GM18907 (cell line): ENCODE measurements around the gene ZFYVE28.

ENCODE experiments used
- ATAC-seq: cut with Tn5 transposase; IDR thresholded peaks from one replicate; pipeline ENCODE4 v1.9.1; 2021; ENCODE audit warnings: mild to moderate bottlenecking, moderate library complexity; ENCODE audit not compliant: unreplicated experiment

ZFYVE28 gene

DNA sequence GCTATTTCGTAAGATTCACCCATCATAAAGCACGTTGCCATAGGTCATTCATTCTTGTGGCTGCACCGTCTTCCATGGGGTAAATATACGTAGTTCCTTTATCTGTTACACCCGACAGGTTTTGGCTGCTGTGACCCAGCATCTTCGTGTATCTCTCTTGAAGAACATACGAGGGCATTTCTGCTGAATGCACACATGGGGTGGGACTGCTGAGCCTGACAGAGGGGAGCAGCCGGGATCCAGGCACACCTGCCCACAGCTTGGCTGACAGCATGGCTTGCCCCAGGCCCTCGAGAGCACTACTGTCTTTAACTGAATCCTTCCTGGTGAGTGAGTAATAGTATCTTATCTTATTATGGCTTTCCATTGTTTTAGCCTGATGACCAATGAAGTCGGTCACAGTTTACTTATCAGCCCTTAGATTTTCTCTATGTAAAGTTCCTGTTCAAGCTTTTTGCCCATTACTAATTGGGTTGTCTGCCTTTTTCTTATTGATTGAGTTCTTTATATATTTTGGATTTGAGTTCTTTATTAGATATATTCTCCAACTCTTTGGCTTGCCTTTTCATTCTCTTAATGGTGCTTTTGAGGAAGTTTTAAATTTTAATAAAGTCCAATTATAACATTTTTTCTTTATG lies 111.6 kb downstream of the ZFYVE28 start:
- no peak for ATAC-seq

DNA sequence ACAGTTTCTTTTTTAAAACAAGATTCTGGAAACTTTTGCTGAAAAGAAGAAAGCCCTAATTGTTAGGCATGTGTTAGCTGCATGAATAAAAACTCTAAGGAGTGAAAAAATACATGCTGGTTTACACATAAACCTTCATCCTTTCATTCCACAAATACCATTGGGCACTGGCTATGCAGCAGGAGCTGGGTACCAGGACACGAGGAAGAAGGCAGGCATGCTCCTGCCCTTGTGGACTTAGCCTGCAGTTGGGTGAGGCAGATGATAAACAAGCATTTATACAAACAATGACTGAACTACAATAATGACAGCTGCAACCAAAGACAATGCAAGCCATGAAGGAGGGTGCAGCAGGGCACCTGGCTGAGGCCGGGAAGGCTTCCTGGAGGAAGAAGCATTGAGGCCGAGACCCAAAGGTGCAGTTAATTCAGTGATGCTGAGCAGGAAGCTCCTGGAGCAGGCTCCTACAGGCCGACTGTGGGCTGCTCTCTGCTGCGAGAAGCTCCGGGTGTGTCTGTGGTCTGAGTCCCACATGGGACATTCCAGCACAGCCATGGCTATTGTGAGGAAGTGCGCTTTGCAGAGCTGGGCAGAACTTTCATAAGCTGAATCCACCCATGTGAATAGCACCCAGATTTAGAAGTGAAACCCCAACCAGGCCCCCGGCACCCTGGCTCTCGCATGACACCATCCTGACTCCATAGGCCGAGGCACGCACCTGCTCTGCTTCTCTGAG lies 112.5 kb downstream of the ZFYVE28 start:
- no peak for ATAC-seq

DNA sequence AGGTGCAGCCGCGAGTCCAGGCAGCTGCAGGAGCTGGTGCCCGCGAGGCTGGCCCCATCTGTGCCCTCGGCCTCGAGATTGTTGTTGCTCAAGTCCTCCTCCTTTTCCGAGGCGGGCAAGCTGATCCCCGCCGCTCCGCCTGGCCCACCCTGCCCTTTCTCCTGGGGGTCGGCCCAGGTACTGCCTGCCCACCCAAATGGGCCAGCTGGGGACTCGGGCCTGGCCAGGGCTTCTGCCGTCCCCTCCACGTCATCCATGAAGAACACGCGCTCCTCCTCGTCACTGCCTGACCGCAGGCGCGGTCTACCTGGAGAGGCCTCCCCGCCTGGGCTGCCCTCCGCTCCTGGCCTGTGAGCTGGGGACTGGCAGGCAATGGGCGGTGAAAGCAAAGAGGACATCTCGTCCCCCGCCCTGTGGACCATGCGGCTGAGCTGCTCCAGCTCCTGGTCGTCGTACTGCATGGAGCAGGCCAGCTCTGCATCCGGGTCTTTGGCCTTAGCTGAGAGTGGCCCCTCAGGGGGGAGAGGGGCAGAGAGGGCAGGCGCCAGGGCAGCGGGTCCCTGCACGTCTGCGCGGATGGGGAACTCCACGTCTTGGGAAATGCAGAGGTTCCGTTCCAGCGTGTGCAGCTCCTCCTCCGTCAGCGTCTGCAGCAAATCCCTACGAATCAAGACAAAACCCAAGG lies 113.4 kb downstream of the ZFYVE28 start:
- no peak for ATAC-seq

DNA sequence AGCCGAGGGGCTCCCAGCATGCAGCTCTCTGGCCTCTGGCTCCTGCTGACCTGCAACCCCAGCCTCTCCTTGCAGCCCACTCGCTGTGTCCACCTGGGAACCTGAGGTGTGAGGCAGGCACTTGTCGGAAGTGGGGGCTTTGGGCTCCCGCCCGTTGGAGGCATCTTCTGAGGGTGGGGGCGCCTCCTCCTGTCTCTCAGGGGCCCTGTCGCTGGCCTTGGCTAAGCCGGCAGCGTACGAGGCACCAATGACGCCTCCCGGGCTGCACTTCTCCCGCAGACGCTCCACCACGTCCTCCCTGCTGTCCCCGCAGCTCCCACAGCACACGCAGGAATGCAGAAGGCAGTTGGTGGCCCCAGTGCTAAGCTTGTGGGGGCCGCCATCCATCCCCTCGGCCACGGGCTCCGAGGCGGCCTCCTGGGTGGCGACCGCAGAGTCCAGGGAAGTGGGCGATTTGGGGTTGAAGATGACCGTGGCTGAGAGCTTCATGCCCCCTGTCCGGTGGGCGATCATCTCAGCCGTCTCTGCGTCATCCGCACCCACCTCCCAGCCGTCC lies 114.0 kb downstream of the ZFYVE28 start:
- no peak for ATAC-seq

DNA sequence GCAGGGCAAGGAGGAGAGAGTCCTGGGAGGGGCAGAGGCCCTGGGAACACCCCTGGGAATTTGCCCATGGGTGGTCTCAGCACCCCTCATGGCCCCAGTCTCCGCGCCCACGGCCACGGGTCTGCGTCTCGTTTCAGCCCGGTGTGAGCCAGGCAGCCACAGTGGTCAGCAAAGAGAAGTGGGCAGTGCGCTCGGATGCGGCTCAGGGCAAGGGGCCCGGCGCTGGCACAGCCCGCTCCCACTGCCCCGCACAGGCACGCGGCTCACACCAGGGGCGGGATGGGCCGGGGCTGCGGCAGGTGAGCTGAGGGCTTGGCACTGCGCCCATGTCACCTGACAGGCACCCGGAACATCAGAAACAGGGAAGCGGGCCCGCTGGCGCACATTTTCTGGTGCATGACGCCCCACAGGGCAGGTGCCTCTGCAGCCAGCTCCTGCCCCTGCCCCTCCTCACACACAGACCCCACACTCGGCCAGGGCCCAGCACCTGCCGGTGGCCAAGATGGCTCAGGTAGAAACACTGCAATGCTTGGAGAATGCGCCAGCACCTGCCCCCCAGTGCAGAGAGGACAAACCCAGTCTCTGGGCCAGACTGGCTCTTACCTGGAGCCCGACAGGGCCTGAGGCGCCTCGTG lies 114.6 kb downstream of the ZFYVE28 start:
- ATAC-seq: no peak

DNA sequence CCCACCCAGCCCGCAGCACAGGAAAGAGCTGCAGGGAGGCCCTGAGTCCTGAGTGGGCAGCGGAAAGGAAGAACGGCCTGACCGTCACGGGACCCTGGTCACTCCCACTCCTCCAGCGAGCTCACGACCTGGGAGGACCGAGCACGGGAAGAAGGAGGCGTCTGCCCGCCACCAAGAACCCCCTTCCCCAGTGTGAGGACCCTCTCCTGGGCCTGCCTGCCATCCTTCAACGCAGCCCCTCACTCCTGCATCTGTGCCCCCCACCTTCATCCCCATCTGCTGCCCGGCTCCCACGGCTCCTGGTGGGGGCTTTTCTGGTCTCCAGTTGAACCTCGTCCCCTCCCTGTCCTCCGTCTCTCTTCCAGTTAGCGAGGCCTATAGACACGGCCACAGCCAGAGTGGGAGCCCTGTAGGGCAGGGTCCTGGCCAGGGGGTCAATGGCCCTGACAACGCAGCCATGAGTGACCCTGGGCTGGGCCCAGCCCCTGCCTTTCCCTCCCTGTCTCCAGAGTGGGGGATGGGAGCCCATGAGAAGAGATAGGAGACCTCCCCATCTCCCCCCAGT lies 115.2 kb downstream of the ZFYVE28 start:
- ATAC-seq: no peak

DNA sequence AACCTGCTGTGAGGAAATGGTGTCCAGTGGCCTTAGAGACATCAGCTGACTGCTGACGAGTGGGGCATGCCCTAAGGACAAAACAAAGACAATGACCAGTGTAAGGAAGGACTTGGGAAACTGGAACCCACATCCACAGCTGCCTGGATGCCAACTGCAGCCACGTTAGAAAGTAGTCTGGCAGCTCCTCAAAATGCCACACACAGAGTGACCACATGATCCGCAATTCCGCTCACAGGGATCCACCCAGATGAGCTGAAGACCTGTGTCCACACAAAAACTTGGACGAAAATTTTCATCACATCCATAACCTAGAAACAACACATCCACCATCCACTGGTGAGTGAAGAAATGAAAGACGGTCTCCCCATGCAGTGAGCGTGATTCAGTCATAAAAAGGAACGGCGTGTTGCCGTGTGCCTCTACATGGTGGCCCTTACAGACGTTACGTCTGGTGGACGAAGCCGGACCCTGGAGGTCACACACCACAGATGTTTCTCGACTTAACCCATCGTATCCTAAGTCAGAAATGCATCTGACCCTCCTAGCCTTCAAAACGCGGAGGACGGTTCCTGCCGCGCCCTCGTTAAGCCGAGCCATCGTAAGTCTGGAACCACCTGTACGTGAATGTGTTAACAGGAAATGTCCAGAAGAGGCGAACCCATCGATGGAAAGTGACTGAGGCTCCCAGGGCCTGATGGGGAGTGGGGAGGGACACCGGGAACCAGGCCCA lies 115.9 kb downstream of the ZFYVE28 start:
- ATAC-seq: no peak

DNA sequence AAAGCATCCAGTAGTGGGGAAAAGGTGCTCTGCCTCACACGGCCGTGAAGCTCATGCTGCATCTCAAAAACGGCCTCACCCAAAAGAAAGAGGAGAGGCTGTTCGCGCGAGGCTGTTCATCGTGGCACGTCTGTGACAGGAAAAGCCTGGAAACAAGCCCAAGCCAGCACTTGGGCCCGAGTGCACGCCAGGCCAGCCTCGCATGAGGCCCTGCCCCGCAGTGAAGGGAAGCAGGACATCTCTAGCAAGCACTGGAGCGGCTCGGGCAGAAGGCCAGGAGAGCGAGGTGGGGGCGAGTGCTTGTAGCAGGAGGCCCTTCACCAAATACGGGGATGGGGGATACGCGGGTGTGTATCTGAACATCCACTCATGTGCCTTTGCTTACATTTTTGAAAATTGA lies 116.6 kb downstream of the ZFYVE28 start:
- ATAC-seq: no peak

DNA sequence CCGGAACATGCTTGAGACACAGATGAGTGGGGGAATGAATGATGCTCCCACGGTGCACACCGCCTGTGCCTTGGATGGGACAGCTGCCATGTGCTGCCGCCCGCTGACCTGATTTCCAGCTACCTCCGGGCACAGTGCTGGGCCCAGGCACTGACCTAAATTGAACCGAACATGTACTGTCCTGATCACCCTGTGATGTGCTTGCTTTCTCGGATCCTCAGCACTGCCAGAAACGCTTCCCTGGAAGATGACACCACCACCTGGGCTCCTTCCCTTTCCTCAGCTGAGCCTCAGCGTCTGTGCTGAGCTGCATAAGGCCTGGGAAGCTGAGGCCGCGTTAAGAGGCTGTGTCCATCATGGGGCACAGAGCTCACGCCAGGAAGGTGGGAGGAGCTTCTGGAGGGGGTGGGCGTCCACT lies 117.2 kb downstream of the ZFYVE28 start:
- ATAC-seq: no peak

DNA sequence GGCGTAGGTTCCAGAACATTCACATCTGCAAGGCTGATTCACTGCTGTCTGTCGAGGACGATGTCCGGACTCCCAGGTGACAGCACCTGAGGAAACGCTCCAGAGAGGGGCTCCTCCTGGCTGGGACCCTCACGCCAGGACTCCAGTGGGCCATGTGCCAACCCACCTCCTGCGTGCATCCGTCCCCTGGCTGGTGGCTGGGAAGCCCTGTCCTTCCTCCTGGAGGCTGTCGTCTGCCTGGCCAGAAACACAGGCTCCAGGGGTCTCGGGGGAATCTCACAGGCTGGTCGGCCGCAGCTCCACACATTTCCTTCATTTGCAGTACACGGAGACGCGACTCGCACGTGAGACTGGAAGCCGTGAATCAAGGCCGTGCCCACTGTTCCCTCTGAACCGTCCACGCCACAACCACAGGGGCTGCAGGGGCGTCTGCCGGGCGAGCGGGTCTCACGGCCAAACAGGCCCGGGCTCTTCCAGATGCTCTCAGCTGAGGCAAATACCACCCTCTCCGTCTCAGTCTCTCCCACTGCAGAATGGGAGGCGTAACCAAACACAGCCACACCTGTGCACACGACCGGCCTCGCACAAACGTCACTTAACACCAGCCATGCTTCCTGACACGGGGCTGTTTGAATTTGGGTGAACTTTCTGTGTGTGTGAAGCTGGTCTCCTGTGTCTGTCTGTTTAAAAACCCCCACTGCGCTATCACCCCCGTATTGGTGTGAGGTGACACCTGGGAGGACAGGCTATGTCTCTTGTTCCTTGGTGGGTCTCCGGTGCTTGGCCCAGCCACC lies 117.8 kb downstream of the ZFYVE28 start:
- no peak for ATAC-seq

DNA sequence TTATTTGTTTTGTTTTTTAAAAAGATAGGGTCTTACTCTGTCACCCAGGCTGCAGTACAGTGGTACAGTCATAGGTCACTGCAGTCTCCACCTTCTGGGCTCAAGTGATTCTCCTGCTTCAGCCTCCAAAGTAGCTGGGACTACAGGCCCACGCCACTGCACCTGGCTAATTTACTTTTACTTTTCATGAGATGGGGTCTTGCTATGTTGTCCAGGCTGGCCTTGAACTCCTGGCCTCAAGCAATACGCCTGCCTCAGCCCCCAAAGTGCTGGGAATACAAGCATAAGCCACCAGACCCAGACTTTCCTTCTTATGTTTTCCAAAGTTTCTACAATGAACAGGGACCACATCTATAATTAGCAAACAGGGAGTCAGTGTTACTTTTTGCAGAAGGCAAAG lies 118.7 kb downstream of the ZFYVE28 start:
- ATAC-seq: no peak

DNA sequence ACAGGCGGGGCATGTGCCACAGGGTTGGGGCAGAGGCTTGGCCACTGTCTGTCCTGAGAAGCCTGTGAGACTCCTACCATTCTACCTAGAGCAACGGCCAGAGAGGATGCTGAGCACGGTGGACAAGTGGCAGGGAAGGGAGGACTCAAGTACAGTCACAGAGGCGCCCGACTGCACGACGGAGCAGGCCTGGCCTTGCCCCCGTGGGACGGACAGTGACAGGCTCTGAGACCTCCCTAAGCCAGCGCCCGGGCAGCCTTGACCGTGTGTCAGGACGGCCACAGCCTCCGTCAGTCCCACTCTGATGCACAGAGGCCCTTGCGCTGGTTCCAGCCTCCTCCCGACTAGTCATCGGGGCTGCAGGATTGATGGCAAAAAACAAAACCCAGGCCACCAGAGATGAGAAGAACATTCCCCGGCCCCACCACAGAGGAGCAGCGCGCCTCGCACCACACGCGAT lies 119.9 kb downstream of the ZFYVE28 start:
- no peak for ATAC-seq

DNA sequence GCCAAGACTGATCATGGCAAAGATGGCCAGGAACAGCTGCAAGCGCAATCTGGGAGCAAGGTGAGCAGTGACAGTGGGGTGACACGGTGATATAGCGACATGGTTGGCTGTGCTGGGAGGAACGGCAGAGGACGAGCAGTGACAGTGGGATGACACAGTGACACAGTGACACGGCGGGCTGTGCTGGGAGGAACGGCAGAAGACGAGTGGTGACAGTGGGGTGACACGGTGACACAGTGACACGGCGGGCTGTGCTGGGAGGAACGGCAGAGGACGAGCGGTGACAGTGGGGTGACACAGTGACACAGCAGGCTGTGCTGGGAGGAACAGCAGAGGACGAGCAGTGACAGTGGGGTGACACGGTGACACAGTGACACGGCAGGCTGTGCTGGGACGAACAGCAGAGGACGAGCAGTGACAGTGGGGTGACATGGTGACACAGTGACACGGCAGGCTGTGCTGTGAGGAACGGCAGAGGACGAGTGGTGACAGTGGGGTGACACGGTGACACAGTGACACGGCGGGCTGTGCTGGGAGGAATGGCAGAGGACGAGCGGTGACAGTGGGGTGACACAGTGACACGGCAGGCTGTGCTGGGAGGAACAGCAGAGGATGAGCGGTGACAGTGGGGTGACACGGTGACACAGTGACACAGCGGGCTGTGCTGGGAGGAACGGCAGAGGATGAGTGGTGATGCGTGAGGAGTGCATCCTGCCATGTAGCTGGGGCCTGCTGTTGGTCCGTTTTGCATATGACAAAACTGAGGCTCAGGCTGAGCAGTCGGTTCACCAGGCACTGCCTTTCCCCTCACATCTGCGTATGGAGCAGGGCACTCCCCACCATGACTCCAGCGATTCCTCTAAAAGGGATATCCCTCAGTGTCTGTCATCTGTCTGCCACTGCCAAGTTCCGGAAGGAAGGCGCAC lies 120.6 kb downstream of the ZFYVE28 start:
- no peak for ATAC-seq

DNA sequence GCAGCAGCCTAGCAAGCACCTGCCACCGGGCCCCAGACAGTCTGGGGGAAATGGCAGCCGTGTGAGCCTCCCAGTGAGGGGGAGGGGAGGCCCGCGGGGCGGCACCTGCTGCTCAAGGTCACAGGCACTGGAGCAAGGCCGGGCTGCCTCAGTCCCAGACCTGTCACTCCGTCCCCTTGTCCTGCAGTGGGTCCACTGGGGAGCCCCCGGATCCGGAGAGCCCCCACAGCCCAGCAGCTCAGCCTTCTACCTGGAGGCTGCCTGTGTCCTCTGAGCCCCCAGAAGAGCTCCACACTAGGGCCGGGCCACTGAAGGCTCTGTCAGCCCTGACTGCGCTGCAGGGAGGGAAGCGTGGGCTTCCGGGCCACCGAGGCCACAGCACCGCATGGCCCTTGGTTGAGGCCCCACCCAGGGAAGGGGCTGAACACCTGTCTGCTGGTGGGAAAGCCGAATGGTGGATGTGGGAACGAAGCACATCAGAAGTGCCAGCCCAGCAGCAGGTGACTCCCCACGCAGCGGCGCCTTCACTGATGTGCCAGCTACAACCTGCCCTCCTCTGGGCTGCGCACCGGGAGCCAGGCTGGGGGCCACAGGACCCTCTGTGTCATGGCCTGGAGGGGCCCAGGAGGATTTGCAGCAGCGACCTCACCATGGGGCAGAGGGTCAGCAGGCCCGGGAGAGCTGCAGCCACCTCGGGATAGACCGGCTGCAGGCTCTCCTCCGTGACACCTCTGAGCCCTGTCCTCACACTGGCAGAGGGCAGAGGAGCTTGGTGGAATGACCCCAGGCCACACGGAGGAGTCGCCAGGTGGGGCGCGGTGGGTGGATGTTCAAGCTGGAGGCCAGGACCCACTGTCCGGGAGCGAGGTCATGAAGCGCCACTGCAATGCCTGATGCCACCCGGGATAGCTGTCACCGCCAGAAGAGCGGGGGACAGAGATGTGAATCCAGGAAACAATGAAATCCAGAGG lies 121.5 kb downstream of the ZFYVE28 start:
- ATAC-seq: no peak

DNA sequence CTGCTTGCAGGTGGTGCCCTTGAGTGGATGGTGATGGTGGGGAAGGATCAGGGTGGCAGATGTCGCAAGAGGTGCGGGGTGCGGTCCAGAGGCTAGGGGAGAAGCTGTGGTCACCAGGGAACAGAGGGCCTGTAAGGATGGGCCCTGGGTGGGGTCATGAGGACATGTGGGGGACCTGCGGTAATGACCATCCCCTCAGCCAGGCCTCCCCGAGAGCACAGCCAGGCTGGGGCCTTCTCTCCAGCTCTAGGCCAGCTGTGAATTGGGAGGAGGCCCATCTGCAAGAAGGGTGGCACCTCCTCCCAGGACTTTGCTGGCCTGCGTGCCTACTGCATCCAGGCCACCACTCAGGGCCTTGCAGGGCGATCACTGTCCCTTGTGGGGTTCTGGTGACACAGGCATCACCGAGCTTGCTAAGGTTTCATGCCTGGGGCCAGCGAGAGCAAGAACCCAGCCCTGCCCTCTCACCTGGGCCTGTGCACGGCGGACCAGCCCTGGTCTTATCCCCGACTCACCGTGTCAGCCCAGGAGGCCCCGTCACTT lies 122.5 kb downstream of the ZFYVE28 start:
- ATAC-seq: no peak

DNA sequence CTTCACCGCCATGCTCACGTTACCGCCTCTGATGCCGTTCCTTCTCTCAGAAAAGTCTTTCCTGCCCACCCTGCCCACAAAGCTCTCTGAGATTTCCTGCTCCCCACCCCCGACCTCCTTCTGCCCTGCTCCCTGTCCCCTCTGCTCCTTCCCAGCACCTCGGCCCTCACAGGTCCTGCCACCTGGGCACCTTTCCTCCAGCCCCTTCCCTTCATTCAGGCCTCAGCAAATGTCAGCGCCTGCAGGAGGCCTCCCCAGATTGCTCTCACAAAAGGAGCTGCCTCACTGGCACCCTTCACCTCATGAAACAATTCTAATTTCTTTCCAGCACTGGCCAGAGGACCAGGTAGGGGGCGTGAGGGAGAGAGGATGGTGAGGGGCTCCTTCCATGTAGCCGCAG lies 122.9 kb downstream of the ZFYVE28 start:
- no peak for ATAC-seq

DNA sequence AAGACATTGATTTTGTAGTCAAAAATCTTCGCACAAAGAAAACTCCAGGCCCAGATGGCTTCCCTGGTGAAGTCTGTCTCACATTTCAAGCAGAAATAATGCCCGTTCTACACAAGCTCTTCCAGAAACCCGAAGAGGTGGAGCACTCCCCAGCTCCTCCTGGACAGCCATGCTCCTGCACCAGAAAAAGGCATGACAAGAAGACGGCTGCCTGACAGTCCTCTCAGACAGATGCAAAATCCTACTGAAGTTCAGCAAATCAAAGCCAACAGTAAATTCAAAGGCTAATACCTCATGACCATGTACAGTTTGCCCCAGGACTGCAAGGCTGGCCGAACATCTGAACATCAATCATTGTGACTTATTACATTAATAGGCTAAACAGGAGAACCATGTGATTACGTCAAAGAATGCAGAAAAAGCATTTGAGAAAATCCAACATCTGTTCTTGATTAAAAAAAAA lies 125.8 kb downstream of the ZFYVE28 start:
- ATAC-seq: no peak
